ENCODE measurements around the gene CCDC167. TPM values are rescaled to one million over a fixed set of nuclear protein-coding genes. Genes with fewer than 3 reads are reported as not detected.

CCDC167 gene
- total RNA-seq, 2 experiments from 2014 or later = 81.4 to 138 TPM

DNA sequence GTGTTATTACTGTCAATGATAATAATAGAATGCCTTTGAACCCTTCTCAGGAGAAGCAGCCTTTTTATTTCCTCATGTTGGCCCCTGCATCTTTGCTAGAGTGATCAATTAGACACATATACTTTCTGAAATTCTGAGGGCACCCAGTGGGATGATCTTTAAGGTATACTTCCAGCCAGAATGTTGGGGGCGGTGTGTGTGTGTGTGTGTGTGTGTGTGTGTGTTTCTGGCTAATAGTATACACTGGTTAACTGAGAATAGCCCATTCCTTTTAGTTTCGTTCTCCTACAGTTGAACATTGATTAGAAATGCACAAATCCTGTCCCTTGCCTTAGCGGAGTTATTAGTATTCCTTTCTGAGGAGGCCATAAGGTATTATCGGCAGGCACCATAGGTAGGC is 41.7 kb upstream of the CCDC167 start:
- Histone ChIP-seq H3K9me2 (ENCODE audit: insufficient read depth, low read length) (no peaks in the 10 kb centered on the region), H3K9me3 (ENCODE audit: low read length) (no peaks in the 10 kb centered on the region), H3K27ac (ENCODE audit: low read depth, low read length, poor library complexity, severe bottlenecking) (no peak overlapping the region), H2AFZ (ENCODE audit: low read length) (no peak overlapping the region), H3K4me2 (ENCODE audit: low read length) (no peak overlapping the region), H4K20me1 (ENCODE audit: insufficient read depth, low read length) (no peaks in the 10 kb centered on the region), H3K79me2 (ENCODE audit: insufficient read depth, low read depth, low read length) (no peaks in the 10 kb centered on the region), H3K36me3 (ENCODE audit: insufficient read depth, low read length) (no peaks in the 10 kb centered on the region), H3K4me1 (ENCODE audit: insufficient read depth, low read length, poor library complexity, severe bottlenecking) (peaks cover 14% of the 10 kb centered on the region), H3K4me3 (ENCODE audit: low read depth, low read length, poor library complexity, severe bottlenecking) (no peak overlapping the region)
- TF ChIP-seq EZH2phosphoT487 (IDR thresholded peaks at IDR 0.05; ENCODE audit: borderline replicate concordance, low read depth, low read length) = no peak
- TF ChIP-seq, protein P1, sequence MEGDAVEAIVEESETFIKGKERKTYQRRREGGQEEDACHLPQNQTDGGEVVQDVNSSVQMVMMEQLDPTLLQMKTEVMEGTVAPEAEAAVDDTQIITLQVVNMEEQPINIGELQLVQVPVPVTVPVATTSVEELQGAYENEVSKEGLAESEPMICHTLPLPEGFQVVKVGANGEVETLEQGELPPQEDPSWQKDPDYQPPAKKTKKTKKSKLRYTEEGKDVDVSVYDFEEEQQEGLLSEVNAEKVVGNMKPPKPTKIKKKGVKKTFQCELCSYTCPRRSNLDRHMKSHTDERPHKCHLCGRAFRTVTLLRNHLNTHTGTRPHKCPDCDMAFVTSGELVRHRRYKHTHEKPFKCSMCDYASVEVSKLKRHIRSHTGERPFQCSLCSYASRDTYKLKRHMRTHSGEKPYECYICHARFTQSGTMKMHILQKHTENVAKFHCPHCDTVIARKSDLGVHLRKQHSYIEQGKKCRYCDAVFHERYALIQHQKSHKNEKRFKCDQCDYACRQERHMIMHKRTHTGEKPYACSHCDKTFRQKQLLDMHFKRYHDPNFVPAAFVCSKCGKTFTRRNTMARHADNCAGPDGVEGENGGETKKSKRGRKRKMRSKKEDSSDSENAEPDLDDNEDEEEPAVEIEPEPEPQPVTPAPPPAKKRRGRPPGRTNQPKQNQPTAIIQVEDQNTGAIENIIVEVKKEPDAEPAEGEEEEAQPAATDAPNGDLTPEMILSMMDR (conservative IDR thresholded peaks at IDR 0.05; ENCODE audit: low read length) = no peak
- POLR2A ChIA-PET = no interaction called here
- CTCF ChIA-PET (ENCODE audit: unreplicated experiment) = no interaction called here
- DNase-seq (ENCODE audit: low spot score) = no peak
- BruUV-seq (replicated peaks) = no TSS peak
- intact Hi-C loops (cut with micrococcal nuclease; ENCODE audit: unreplicated experiment) = no loop called here

GRCh38 chr6:37540390-37540789 is 40.7 kb upstream of the CCDC167 start:
- CTCF ChIA-PET (ENCODE audit: unreplicated experiment) = no interaction called here
- Histone ChIP-seq H3K9me2 (ENCODE audit: insufficient read depth, low read length) (no peaks in the 10 kb centered on the region), H3K36me3 (ENCODE audit: insufficient read depth, low read length) (no peaks in the 10 kb centered on the region), H4K20me1 (ENCODE audit: insufficient read depth, low read length) (no peaks in the 10 kb centered on the region), H3K4me1 (ENCODE audit: insufficient read depth, low read length, poor library complexity, severe bottlenecking) (peaks cover 10% of the 10 kb centered on the region), H3K4me2 (ENCODE audit: low read length) (no peak overlapping the region), H3K9me3 (ENCODE audit: low read length) (no peaks in the 10 kb centered on the region), H3K27ac (ENCODE audit: low read depth, low read length, poor library complexity, severe bottlenecking) (no peak overlapping the region), H3K4me3 (ENCODE audit: low read depth, low read length, poor library complexity, severe bottlenecking) (no peak overlapping the region), H2AFZ (ENCODE audit: low read length) (no peak overlapping the region), H3K79me2 (ENCODE audit: insufficient read depth, low read depth, low read length) (no peaks in the 10 kb centered on the region)
- POLR2A ChIA-PET = no interaction called here
- TF ChIP-seq, protein P1 (conservative IDR thresholded peaks at IDR 0.05; ENCODE audit: low read length) = no peak
- TF ChIP-seq EZH2phosphoT487 (IDR thresholded peaks at IDR 0.05; ENCODE audit: borderline replicate concordance, low read depth, low read length) = no peak
- BruUV-seq (replicated peaks) = no TSS peak
- intact Hi-C loops (cut with micrococcal nuclease; ENCODE audit: unreplicated experiment) = no loop called here
- no peak for DNase-seq (ENCODE audit: low spot score)

DNA sequence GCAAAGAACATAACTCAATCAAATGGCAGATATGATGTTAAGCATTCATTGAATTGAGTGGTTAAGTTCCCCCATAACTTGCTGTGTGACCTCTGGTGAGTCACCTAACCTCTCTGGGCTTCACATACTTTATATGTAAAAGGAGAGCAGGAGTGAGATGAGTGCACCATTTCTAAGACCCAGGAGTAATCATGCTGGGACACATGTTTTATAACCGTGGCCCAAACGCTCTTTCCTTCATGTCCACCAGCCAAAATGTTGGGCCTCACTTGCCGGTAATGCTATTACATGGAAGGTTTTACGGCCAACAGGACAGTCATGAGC is 40.3 kb upstream of the CCDC167 start:
- H3K4me1 ChIP-seq (ENCODE audit: insufficient read depth, low read length, poor library complexity, severe bottlenecking) = peaks cover 9% of the 10 kb centered on the region
- no peak overlapping the region for H3K4me2 ChIP-seq (ENCODE audit: low read length)
- no peak for DNase-seq (ENCODE audit: low spot score)
- CTCF ChIA-PET (ENCODE audit: unreplicated experiment) = no interaction called here
- intact Hi-C loops (cut with micrococcal nuclease; ENCODE audit: unreplicated experiment) = no loop called here
- H3K36me3 ChIP-seq (ENCODE audit: insufficient read depth, low read length) = no peaks in the 10 kb centered on the region
- H3K27ac ChIP-seq (ENCODE audit: low read depth, low read length, poor library complexity, severe bottlenecking) = no peak overlapping the region
- POLR2A ChIA-PET = no interaction called here
- TF ChIP-seq, protein P1 (conservative IDR thresholded peaks at IDR 0.05; ENCODE audit: low read length) = no peak
- TF ChIP-seq EZH2phosphoT487 (IDR thresholded peaks at IDR 0.05; ENCODE audit: borderline replicate concordance, low read depth, low read length) = no peak
- no peak overlapping the region for H2AFZ ChIP-seq (ENCODE audit: low read length)
- no peaks in the 10 kb centered on the region for H3K79me2 ChIP-seq (ENCODE audit: insufficient read depth, low read depth, low read length)
- H3K4me3 ChIP-seq (ENCODE audit: low read depth, low read length, poor library complexity, severe bottlenecking) = no peak overlapping the region
- H3K9me3 ChIP-seq (ENCODE audit: low read length) = no peaks in the 10 kb centered on the region
- H3K9me2 ChIP-seq (ENCODE audit: insufficient read depth, low read length) = no peaks in the 10 kb centered on the region
- H4K20me1 ChIP-seq (ENCODE audit: insufficient read depth, low read length) = no peaks in the 10 kb centered on the region
- no TSS peak for BruUV-seq (replicated peaks)

All from OCI-LY7 (cell line).